Endodermal cell (in vitro differentiated cells): ENCODE measurements around the gene UCK1. TPM values are rescaled to one million over a fixed set of nuclear protein-coding genes. Genes with fewer than 3 reads are reported as not detected.

Source experiments
- DNase-seq: peaks from one replicate; pipeline ENCODE4 v3.0.0-alpha.2; 2017
- H3K27ac ChIP-seq: 2 replicates; pipeline ENCODE4 v1.5.1; 2013; ENCODE audit warnings: mild to moderate bottlenecking, low read depth, low read length, moderate library complexity
- H3K27me3 ChIP-seq: 2 replicates; pipeline ENCODE4 v1.6.1; 2013; ENCODE audit warnings: mild to moderate bottlenecking, low read length, moderate library complexity; ENCODE audit not compliant: insufficient read depth, control insufficient read depth, poor library complexity, severe bottlenecking
- H3K36me3 ChIP-seq: 2 replicates; pipeline ENCODE4 v1.7.0; 2013; ENCODE audit warnings: mild to moderate bottlenecking, low read length, moderate library complexity; ENCODE audit not compliant: control insufficient read depth, insufficient read depth
- H3K4me1 ChIP-seq: one replicate; pipeline ENCODE4 v1.7.0; 2013; ENCODE audit warnings: low read length; ENCODE audit not compliant: control insufficient read depth, insufficient read depth
- H3K4me3 ChIP-seq: 2 replicates; pipeline ENCODE4 v1.5.1; 2013; ENCODE audit warnings: mild to moderate bottlenecking, low read length, moderate library complexity
- H3K9ac ChIP-seq: 2 replicates; pipeline ENCODE4 v1.6.1; 2013; ENCODE audit warnings: mild to moderate bottlenecking, low read length, moderate library complexity; ENCODE audit not compliant: poor library complexity, severe bottlenecking; ENCODE audit errors: extremely low read depth
- H3K9me3 ChIP-seq: 2 replicates; pipeline ENCODE4 v1.6.1; 2013; ENCODE audit warnings: mild to moderate bottlenecking, low read length, moderate library complexity; ENCODE audit not compliant: control insufficient read depth
- H3K27ac Mint-ChIP-seq: 2 replicates; pipeline ENCODE4 v1.8.0; 2020; ENCODE audit warnings: mixed read lengths
- H3K27me3 Mint-ChIP-seq: 2 replicates; pipeline ENCODE4 v1.8.0; 2021; ENCODE audit warnings: mild to moderate bottlenecking, mixed read lengths; ENCODE audit not compliant: insufficient read depth
- H3K36me3 Mint-ChIP-seq: 2 replicates; pipeline ENCODE4 v1.8.0; 2020; ENCODE audit warnings: low read depth, mixed read lengths
- H3K4me1 Mint-ChIP-seq: 2 replicates; pipeline ENCODE4 v1.8.0; 2020; ENCODE audit warnings: mixed read lengths
- H3K4me3 Mint-ChIP-seq: 2 replicates; pipeline ENCODE4 v1.8.0; 2020; ENCODE audit warnings: mild to moderate bottlenecking, moderate library complexity, mixed read lengths
- H3K9me3 Mint-ChIP-seq: 2 replicates; pipeline ENCODE4 v1.8.0; 2020; ENCODE audit warnings: mild to moderate bottlenecking, mixed read lengths
- WGBS, 2 experiments: methylation state at CpG; one replicate each; pipeline versions ENCODE4 v1.1.5 to v1.1.7; 2013; ENCODE audit warnings: missing lambda C conversion rate in 2 of 2, mixed read lengths in 1 of 2; ENCODE audit not compliant: insufficient coverage in 1 of 2, insufficient read length in 1 of 2; 5-methylcytosine and 5-hydroxymethylcytosine counted together
- total RNA-seq, 2 donors: library from RNA; stranded (reverse); fragmentation: NEBNext Ultra II Directional in 1 of 2; extraction: Animal tissue kit (Norgen Biotek cat#: 25700) in 1 of 2; gene quantifications; 2 replicates in 1 of 2; 3 replicates in 1 of 2; pipeline ENCODE4 v1.2.1, GENCODE V29; 2021
- TF ChIP-seq, protein P1 (sequence below): fragments of 200-600 bp; sonication (generic); conservative IDR thresholded peaks from 2 replicates; pipeline ENCODE4 v1.5.0; 2021; ENCODE audit warnings: antibody characterized with exemption, mild to moderate bottlenecking

Gene UCK1
- total RNA-seq, 2 donors from 2014 or later = 37.9 to 42.9 TPM

DNA sequence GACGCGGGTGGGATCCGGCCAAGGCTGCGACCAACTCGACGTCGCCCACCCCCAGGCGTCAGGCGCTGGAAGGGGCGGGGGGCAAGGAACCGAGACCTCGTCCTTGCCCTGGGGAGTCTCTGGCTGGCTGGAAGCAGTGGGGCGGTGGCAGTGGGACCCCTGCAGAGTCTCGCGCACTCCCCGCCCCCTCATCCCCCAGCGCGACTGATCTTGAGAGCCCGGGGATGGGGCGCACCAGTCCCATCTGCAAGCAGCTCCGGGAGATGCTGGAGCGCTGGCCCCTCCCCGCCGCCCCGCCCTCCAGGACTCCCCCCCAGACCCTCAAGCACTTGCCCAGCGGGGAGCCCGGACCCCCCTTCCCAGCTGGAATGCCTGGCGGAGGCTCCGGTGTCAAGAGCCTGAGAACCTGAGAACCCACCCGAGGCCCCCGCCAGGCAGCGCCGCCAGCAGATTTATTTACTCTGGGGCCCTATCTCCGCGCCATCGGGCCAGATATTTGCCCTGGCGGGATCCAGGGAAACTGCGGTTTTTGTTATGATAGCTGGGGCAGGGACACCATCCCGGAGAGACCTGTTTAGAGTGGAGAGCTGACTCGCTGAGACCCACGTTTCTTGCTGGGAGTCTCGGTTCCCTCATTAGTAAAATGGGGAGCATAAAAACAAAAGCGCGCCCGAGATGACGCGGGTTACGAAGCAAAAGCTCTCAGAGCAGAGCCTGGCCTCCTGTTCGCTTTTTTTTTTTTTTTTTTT lies 15.4 kb upstream of the UCK1 start:
- Histone ChIP-seq H3K27me3 (no peaks in the 10 kb centered on the region), H3K9ac (peak overlapping the region; percentile 20), H3K4me3 (peak overlapping the region; percentile 40), H3K9me3 (peaks cover 36% of the 10 kb centered on the region), H3K27ac (no peak overlapping the region), H3K4me1 (no peaks in the 10 kb centered on the region), H3K36me3 (no peaks in the 10 kb centered on the region)
- Mint-ChIP-seq H3K9me3 (peaks cover 72% of the 10 kb centered on the region), H3K27ac (peak overlapping the region; percentile 94), H3K36me3 (peaks cover 54% of the 10 kb centered on the region), H3K4me3 (peak overlapping the region; percentile 74), H3K4me1 (peaks cover 35% of the 10 kb centered on the region), H3K27me3 (peaks cover 21% of the 10 kb centered on the region)
- DNase-seq = peak; percentile 65
- TF ChIP-seq, protein P1, sequence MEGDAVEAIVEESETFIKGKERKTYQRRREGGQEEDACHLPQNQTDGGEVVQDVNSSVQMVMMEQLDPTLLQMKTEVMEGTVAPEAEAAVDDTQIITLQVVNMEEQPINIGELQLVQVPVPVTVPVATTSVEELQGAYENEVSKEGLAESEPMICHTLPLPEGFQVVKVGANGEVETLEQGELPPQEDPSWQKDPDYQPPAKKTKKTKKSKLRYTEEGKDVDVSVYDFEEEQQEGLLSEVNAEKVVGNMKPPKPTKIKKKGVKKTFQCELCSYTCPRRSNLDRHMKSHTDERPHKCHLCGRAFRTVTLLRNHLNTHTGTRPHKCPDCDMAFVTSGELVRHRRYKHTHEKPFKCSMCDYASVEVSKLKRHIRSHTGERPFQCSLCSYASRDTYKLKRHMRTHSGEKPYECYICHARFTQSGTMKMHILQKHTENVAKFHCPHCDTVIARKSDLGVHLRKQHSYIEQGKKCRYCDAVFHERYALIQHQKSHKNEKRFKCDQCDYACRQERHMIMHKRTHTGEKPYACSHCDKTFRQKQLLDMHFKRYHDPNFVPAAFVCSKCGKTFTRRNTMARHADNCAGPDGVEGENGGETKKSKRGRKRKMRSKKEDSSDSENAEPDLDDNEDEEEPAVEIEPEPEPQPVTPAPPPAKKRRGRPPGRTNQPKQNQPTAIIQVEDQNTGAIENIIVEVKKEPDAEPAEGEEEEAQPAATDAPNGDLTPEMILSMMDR = peak; percentile 49
- WGBS, 2 experiments = 32 to 72% methylated on average over 12 to 49 of the region's 49 CpGs

- Mint-ChIP-seq H3K4me1 (peaks cover 34% of the 10 kb centered on the region), H3K9me3 (peaks cover 69% of the 10 kb centered on the region), H3K27me3 (peaks cover 21% of the 10 kb centered on the region), H3K4me3 (peak overlapping the region; percentile 74), H3K36me3 (peaks cover 49% of the 10 kb centered on the region), H3K27ac (peak overlapping the region; percentile 70)
- WGBS, 2 experiments = 46 to 62% methylated on average over 7 to 30 of the region's 30 CpGs
- Histone ChIP-seq H3K9ac (peak overlapping the region; percentile 20), H3K4me1 (no peaks in the 10 kb centered on the region), H3K27me3 (no peaks in the 10 kb centered on the region), H3K4me3 (no peak overlapping the region), H3K36me3 (no peaks in the 10 kb centered on the region), H3K9me3 (peaks cover 36% of the 10 kb centered on the region), H3K27ac (no peak overlapping the region)
- TF ChIP-seq, protein P1 = no peak
- DNase-seq = no peak
Observed at GRCh38 chr9:131545786-131546335, 14.8 kb upstream of the UCK1 start.

DNA sequence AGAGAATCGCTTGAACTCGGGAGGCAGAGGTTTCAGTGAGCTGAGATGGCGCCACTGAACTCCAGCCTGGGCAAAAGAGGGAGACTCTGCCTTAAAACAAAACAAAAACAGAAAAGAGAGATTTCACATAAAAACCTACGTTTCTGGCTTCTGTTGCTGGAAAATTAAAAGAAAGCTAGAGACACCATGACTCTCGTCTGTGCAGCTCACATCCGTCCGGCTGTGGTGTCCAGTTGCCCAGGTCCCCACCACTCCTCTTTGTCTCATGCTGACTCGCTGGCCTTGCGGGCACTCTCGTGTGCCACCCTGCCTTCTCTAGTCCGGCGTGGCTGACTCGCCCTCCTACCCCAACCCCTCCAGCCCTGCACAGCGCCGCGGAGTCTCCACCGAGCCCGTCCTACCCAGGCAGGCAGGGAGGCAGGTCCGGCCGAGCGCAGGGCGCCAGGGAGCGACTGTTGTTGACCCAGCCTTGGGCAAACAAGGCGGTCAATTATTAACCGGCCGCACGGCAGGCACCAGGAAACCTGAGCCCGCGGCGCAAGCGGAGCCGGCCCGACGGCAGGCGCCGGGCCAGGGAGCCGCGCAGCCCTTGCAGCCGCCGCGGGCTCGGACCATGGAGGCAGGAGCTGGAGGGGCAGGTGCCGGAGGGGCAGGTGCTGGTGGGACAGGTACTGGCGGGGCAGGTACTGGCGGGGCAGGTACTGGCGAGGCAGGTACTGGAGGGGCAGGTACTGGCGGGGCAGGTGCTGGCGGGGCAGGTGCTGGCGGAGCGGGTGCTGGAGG lies 14.1 kb upstream of the UCK1 start, which contains the start of gene PRRT1B:
Gene PRRT1B (plus strand): TSS at position 521 of the 783 bp plus-strand sequence. CDS start 93 bp downstream, at position 614.
- peak within 1 kb of the TSS; percentile 53 for H3K4me3 ChIP-seq
- WGBS, 2 experiments = 65 to 90% methylated on average over 10 to 49 of the region's 50 CpGs
- H3K9me3 Mint-ChIP-seq = peaks cover 69% of the 10 kb centered on the region
- H3K9ac ChIP-seq = peak within 1 kb of the TSS; percentile 20
- H3K27ac Mint-ChIP-seq = peak within 1 kb of the TSS; percentile 81
- H3K27ac ChIP-seq = no peak within 1 kb of the TSS
- no peak for DNase-seq
- H3K4me1 Mint-ChIP-seq = peaks cover 29% of the 10 kb centered on the region
- no peaks in the 10 kb centered on the region for H3K36me3 ChIP-seq
- peaks cover 36% of the 10 kb centered on the region for H3K9me3 ChIP-seq
- no peaks in the 10 kb centered on the region for H3K4me1 ChIP-seq
- H3K27me3 Mint-ChIP-seq = peaks cover 21% of the 10 kb centered on the region
- TF ChIP-seq, protein P1 = no peak
- peak within 1 kb of the TSS; percentile 74 for H3K4me3 Mint-ChIP-seq
- peaks cover 44% of the 10 kb centered on the region for H3K36me3 Mint-ChIP-seq
- H3K27me3 ChIP-seq = no peaks in the 10 kb centered on the region
